HCT116 (cell line): ENCODE data around the gene EPB41L4A. TPM values are rescaled to one million over a fixed set of nuclear protein-coding genes. Genes with fewer than 3 reads are reported as not detected.

Experiments
- ATAC-seq: fragments of 200-7000 bp; cut with Tn5 transposase; 2 replicates; pipeline ENCODE4 v1.9.1; 2020; ENCODE audit warnings: mild to moderate bottlenecking, moderate library complexity
- BruUV-seq: library from RNA; stranded (reverse); fragments of 400-500 nt; replicated peaks from 2 replicates; lab custom pipeline; 2021; lab: Mats Ljungman, UMichigan
- CTCF ChIA-PET: fragments of 300-600 bp; sonication (Branson Sonifier 250); formaldehyde crosslinking; loops from one replicate; lab custom pipeline; 2021; ENCODE audit warnings: antibody characterized with exemption; lab: Charles Lee
- POLR2A ChIA-PET: fragments of 300-600, 350-600 bp; sonication (Branson Sonifier 250); formaldehyde crosslinking; loops from one replicate; lab custom pipeline; 2021; ENCODE audit warnings: antibody characterized with exemption; lab: Charles Lee
- RAD21 ChIA-PET, 2 experiments: fragments of 300-600 bp; sonication (Branson Sonifier 250); formaldehyde crosslinking; loops; one replicate each; lab custom pipeline; 2023; ENCODE audit warnings: low total read pairs in 2 of 2; ENCODE audit not compliant: uncharacterized antibody in 2 of 2, unreplicated experiment in 2 of 2, low non-redundant PET in 1 of 2; lab: Charles Lee
- DNase-seq: peaks from one replicate; pipeline ENCODE4 v3.0.0-alpha.2; 2010; ENCODE audit warnings: low read depth, low spot score
- H2AFZ ChIP-seq: fragments of 200-600 bp; shearing (Covaris generic), sonication (generic); 2 replicates; pipeline ENCODE4 v1.6.1; 2017; ENCODE audit warnings: low read depth, mixed run types, mixed read lengths, antibody characterized with exemption, low read length; ENCODE audit not compliant: poor library complexity, severe bottlenecking
- H3K27ac ChIP-seq: 2 replicates; pipeline ENCODE4 v1.5.1; 2012; ENCODE audit warnings: low read depth, low read length
- H3K27me3 ChIP-seq: fragments of 200-600 bp; sonication (generic); 2 replicates; pipeline ENCODE4 v1.6.1; 2016; ENCODE audit warnings: mixed run types, low read length, mixed read lengths; ENCODE audit not compliant: insufficient read depth
- H3K36me3 ChIP-seq, 2 experiments: fragments of 200-500 bp in 1 of 2; fragments of 200-600 bp in 1 of 2; sonication (Bioruptor generic) in 1 of 2; sonication (generic) in 1 of 2; 2 replicates each; pipeline versions ENCODE4 v1.5.1 to v1.6.1; 2014 to 2016; ENCODE audit warnings: low read length in 2 of 2, inconsistent platforms in 1 of 2, mixed read lengths in 1 of 2, mixed run types in 1 of 2; ENCODE audit not compliant: insufficient read depth in 2 of 2, control insufficient read depth in 1 of 2
- H3K4me1 ChIP-seq, 2 experiments: fragments of 200-600 bp in 1 of 2; sonication (generic) in 1 of 2; 2 replicates each; pipeline versions ENCODE4 v1.5.1 to v1.6.1; 2012 to 2017; ENCODE audit warnings: low read length in 2 of 2, inconsistent platforms in 1 of 2, mild to moderate bottlenecking in 1 of 2, mixed read lengths in 1 of 2, mixed run types in 1 of 2, moderate library complexity in 1 of 2; ENCODE audit not compliant: insufficient read depth in 2 of 2, control insufficient read depth in 1 of 2
- H3K4me2 ChIP-seq: fragments of 200-600 bp; sonication (generic); 2 replicates; pipeline ENCODE4 v1.6.1; 2017; ENCODE audit warnings: mixed run types, low read length, mixed read lengths
- H3K4me3 ChIP-seq, 2 experiments: fragments of 200-600 bp in 1 of 2; sonication (generic) in 1 of 2; replicated peaks in 1 of 2; 2 replicates each; pipeline ENCODE4 v1.5.1; 2011 to 2016; ENCODE audit warnings: low read length in 2 of 2, control low read depth in 1 of 2, low read depth in 1 of 2, mild to moderate bottlenecking in 1 of 2, mixed read lengths in 1 of 2, mixed run types in 1 of 2
- H3K79me2 ChIP-seq: fragments of 200-600 bp; sonication (generic); 2 replicates; pipeline ENCODE4 v1.6.1; 2017; ENCODE audit warnings: mild to moderate bottlenecking, mixed run types, low read length, moderate library complexity, mixed read lengths; ENCODE audit not compliant: insufficient read depth
- H3K9ac ChIP-seq: fragments of 200-600 bp; sonication (generic); 2 replicates; pipeline ENCODE4 v1.6.1; 2016; ENCODE audit warnings: low read length, mixed read lengths
- H3K9me2 ChIP-seq: fragments of 200-600 bp; sonication (generic), shearing (Covaris generic); 2 replicates; pipeline ENCODE4 v1.6.1; 2017; ENCODE audit warnings: mixed run types, mild to moderate bottlenecking, moderate library complexity; ENCODE audit not compliant: insufficient read depth
- H3K9me3 ChIP-seq, 2 experiments: fragments of 200-500 bp in 1 of 2; fragments of 200-600 bp in 1 of 2; sonication (Bioruptor generic) in 1 of 2; sonication (generic) in 1 of 2; 2 replicates each; pipeline ENCODE4 v1.6.1; 2014 to 2017; ENCODE audit warnings: low read length in 2 of 2, mixed read lengths in 2 of 2, inconsistent platforms in 1 of 2, low read depth in 1 of 2, mild to moderate bottlenecking in 1 of 2, mixed run types in 1 of 2, moderate library complexity in 1 of 2; ENCODE audit not compliant: control insufficient read depth in 1 of 2, insufficient read depth in 1 of 2
- H4K20me1 ChIP-seq: fragments of 200-600 bp; sonication (generic), shearing (Covaris generic); 2 replicates; pipeline ENCODE4 v1.6.1; 2017; ENCODE audit warnings: mixed run types, mild to moderate bottlenecking, moderate library complexity; ENCODE audit not compliant: insufficient read depth
- ATF3 ChIP-seq: IDR thresholded peaks from 2 replicates; pipeline ENCODE4 v1.6.1; 2012
- CBX3 ChIP-seq: IDR thresholded peaks from 2 replicates; pipeline ENCODE4 v1.6.1; 2012; ENCODE audit warnings: low read depth
- CTCF ChIP-seq, 3 experiments: fragments of 200-600 bp in 1 of 3; sonication (generic) in 1 of 3; IDR thresholded peaks in 2 of 3; conservative IDR thresholded peaks in 1 of 3; 2 replicates each; pipeline ENCODE4 v1.5.1; 2012 to 2017; ENCODE audit warnings: low read depth in 2 of 3, low read length in 2 of 3, antibody characterized with exemption in 1 of 3, borderline replicate concordance in 1 of 3, control low read depth in 1 of 3, mild to moderate bottlenecking in 1 of 3, mixed read lengths in 1 of 3, mixed run types in 1 of 3, moderate library complexity in 1 of 3; ENCODE audit not compliant: insufficient read depth in 1 of 3
- ELF1 ChIP-seq: IDR thresholded peaks from 2 replicates; pipeline ENCODE4 v1.6.1; 2012; ENCODE audit warnings: low read depth, borderline replicate concordance
- EZH2 ChIP-seq: fragments of 200-600 bp; sonication (generic); IDR thresholded peaks from 2 replicates; pipeline ENCODE4 v1.6.1; 2017; ENCODE audit warnings: antibody characterized with exemption, mixed run types
- EZH2phosphoT487 ChIP-seq: fragments of 200-600 bp; IDR thresholded peaks from 2 replicates; pipeline ENCODE4 v1.6.1; 2018; ENCODE audit warnings: antibody characterized with exemption, borderline replicate concordance
- FOSL1 ChIP-seq: IDR thresholded peaks from 2 replicates; pipeline ENCODE4 v1.6.1; 2012; ENCODE audit warnings: low read depth
- POLR2A ChIP-seq: IDR thresholded peaks from 2 replicates; pipeline ENCODE4 v1.7.0; 2011; ENCODE audit warnings: borderline replicate concordance; ENCODE audit not compliant: insufficient read depth, insufficient read length; ENCODE audit errors: extremely low read depth
- RAD21 ChIP-seq: IDR thresholded peaks from 2 replicates; pipeline ENCODE4 v1.6.1; 2012; ENCODE audit warnings: low read depth, mild to moderate bottlenecking
- REST ChIP-seq: IDR thresholded peaks from 2 replicates; pipeline ENCODE4 v1.6.1; 2012; ENCODE audit warnings: low read depth
- SIN3A ChIP-seq: IDR thresholded peaks from 2 replicates; pipeline ENCODE4 v1.6.1; 2012; ENCODE audit warnings: low read depth
- TCF7L2 ChIP-seq: IDR thresholded peaks from 2 replicates; pipeline ENCODE4 v1.7.0; 2011; ENCODE audit warnings: borderline replicate concordance, inconsistent platforms; ENCODE audit not compliant: insufficient read depth, insufficient read length; ENCODE audit errors: extremely low read depth
- YY1 ChIP-seq: IDR thresholded peaks from 2 replicates; pipeline ENCODE4 v1.6.1; 2011; ENCODE audit warnings: low read length, low read depth, moderate library complexity, mild to moderate bottlenecking; ENCODE audit not compliant: insufficient replicate concordance; ENCODE audit errors: extremely low read depth
- ZBTB33 ChIP-seq: IDR thresholded peaks from 2 replicates; pipeline ENCODE4 v1.6.1; 2011; ENCODE audit warnings: mild to moderate bottlenecking, low read length, moderate library complexity; ENCODE audit not compliant: insufficient replicate concordance; ENCODE audit errors: extremely low read depth
- ZFX ChIP-seq: fragments of 450-650 bp; IDR thresholded peaks from 2 replicates; pipeline ENCODE4 v1.6.1; 2017
- ZNF274 ChIP-seq: fragments of 200-500 bp; sonication (Bioruptor generic); IDR thresholded peaks from 2 replicates; pipeline ENCODE4 v1.6.1; 2014; ENCODE audit warnings: mild to moderate bottlenecking, low read depth, low read length, inconsistent platforms
- intact Hi-C: fragments of 100-400 bp; cut with micrococcal nuclease; formaldehyde crosslinking; loops from 2 replicates; pipeline ENCODE4 v1.10.0; 2022
- total RNA-seq: library from RNA; stranded (reverse); gene quantifications from one replicate; pipeline ENCODE4 v1.2.1, GENCODE V29; 2021; ENCODE audit not compliant: unreplicated experiment

EPB41L4A gene
- total RNA-seq, 1 experiment from 2014 or later: 2.8 TPM

GRCh38 chr5:112165399-112165798 lies 253.7 kb downstream of the EPB41L4A start (continued):
- no peak for TF ChIP-seq REST
- TF ChIP-seq ZNF274: no peak
- TF ChIP-seq SIN3A: no peak
- no peak for TF ChIP-seq YY1
- TF ChIP-seq CTCF (IDR thresholded peaks at IDR 0.05 in 2 of 3, conservative IDR thresholded peaks at IDR 0.05 in 1 of 3; ENCODE audit: borderline replicate concordance in 1 of 3, insufficient read depth in 1 of 3, low read depth in 2 of 3, low read length in 2 of 3): no peak
- TF ChIP-seq POLR2A: no peak
- TF ChIP-seq ZFX: no peak
- TF ChIP-seq RAD21: no peak
- TF ChIP-seq, all 23 proteins: peak for 0

GRCh38 chr5:112163435-112163834 lies 255.6 kb downstream of the EPB41L4A start:
- no peaks in the 10 kb centered on the region for H3K27me3 ChIP-seq
- ChIA-PET RAD21 (no interaction called here), CTCF (no interaction called here), POLR2A (no interaction called here)
- H2AFZ ChIP-seq: no peak overlapping the region
- H3K79me2 ChIP-seq: peaks cover 33% of the 10 kb centered on the region
- H4K20me1 ChIP-seq: peaks cover 38% of the 10 kb centered on the region; the same call in 1 of the 2 replicates
- no peak overlapping the region for H3K4me3 ChIP-seq
- no peak for DNase-seq
- no peak overlapping the region for H3K27ac ChIP-seq
- H3K9me2 ChIP-seq: no peaks in the 10 kb centered on the region
- H3K9ac ChIP-seq: no peak overlapping the region
- H3K4me2 ChIP-seq: no peak overlapping the region
- H3K9me3 ChIP-seq: no peaks in the 10 kb centered on the region
- no peak for ATAC-seq
- H3K36me3 ChIP-seq: peaks cover 37 to 46% of the 10 kb centered on the region in 2 experiments
- intact Hi-C loops: no loop called here
- peaks cover 4 to 15% of the 10 kb centered on the region in 2 experiments; a peak in 3 of 4 replicates for H3K4me1 ChIP-seq
- BruUV-seq: no TSS peak
- TF ChIP-seq EZH2 (no peak), TCF7L2 (no peak), ATF3 (no peak), ELF1 (no peak), YY1 (no peak), CBX3 (no peak), ZBTB33 (no peak), FOSL1 (no peak), RAD21 (no peak), EZH2phosphoT487 (no peak)
